ENCODE data around the gene CHMP6.

CHMP6 gene

GRCh38 chr17:80949451-80950421 is 41.9 kb upstream of the CHMP6 start:
- no peaks in the 10 kb centered on the region for H3K9me3 ChIP-seq (ENCODE audit: control insufficient read depth, low read length)
- H3K27me3 ChIP-seq (ENCODE audit: control insufficient read depth, insufficient read depth, low read length, poor library complexity, severe bottlenecking), result no peaks in the 10 kb centered on the region
- H3K4me1 ChIP-seq (ENCODE audit: control insufficient read depth, insufficient read depth, low read length), result no peaks in the 10 kb centered on the region
- H3K36me3 ChIP-seq (ENCODE audit: control insufficient read depth, insufficient read depth, low read length), result no peaks in the 10 kb centered on the region
- no peak overlapping the region for H3K27ac ChIP-seq (ENCODE audit: insufficient read depth, low read depth, low read length, poor library complexity, severe bottlenecking)
- 93% methylated on average over 44 of the region's 44 CpGs for WGBS, 2 experiments
- H3K4me3 ChIP-seq (ENCODE audit: insufficient read depth, low read depth, low read length), result no peak overlapping the region

GRCh38 chr17:80950466-80951120 is 41.0 kb upstream of the CHMP6 start:
- no peaks in the 10 kb centered on the region for H3K36me3 ChIP-seq (ENCODE audit: control insufficient read depth, insufficient read depth, low read length)
- H3K9me3 ChIP-seq (ENCODE audit: control insufficient read depth, low read length), result no peaks in the 10 kb centered on the region
- no peak overlapping the region for H3K4me3 ChIP-seq (ENCODE audit: insufficient read depth, low read depth, low read length)
- H3K4me1 ChIP-seq (ENCODE audit: control insufficient read depth, insufficient read depth, low read length), result no peaks in the 10 kb centered on the region
- 96% methylated on average over 17 of the region's 17 CpGs for WGBS, 2 experiments
- no peaks in the 10 kb centered on the region for H3K27me3 ChIP-seq (ENCODE audit: control insufficient read depth, insufficient read depth, low read length, poor library complexity, severe bottlenecking)
- H3K27ac ChIP-seq (ENCODE audit: insufficient read depth, low read depth, low read length, poor library complexity, severe bottlenecking), result no peak overlapping the region

- Histone ChIP-seq H3K36me3 (ENCODE audit: control insufficient read depth, insufficient read depth, low read length) (no peaks in the 10 kb centered on the region), H3K9me3 (ENCODE audit: control insufficient read depth, low read length) (no peaks in the 10 kb centered on the region), H3K4me1 (ENCODE audit: control insufficient read depth, insufficient read depth, low read length) (no peaks in the 10 kb centered on the region), H3K27me3 (ENCODE audit: control insufficient read depth, insufficient read depth, low read length, poor library complexity, severe bottlenecking) (no peaks in the 10 kb centered on the region), H3K27ac (ENCODE audit: insufficient read depth, low read depth, low read length, poor library complexity, severe bottlenecking) (no peak overlapping the region), H3K4me3 (ENCODE audit: insufficient read depth, low read depth, low read length) (no peak overlapping the region)
- 95% methylated on average over 38 of the region's 38 CpGs for WGBS, 2 experiments
These were observed 40.2 kb upstream of the CHMP6 start for GRCh38 chr17:80951121-80952090.

GRCh38 chr17:80952291-80952690 is 39.4 kb upstream of the CHMP6 start:
- H3K4me3 ChIP-seq (ENCODE audit: insufficient read depth, low read depth, low read length), result no peak overlapping the region
- H3K27ac ChIP-seq (ENCODE audit: insufficient read depth, low read depth, low read length, poor library complexity, severe bottlenecking), result no peak overlapping the region
- 93% methylated on average over 16 of the region's 16 CpGs for WGBS, 2 experiments
- no peaks in the 10 kb centered on the region for H3K36me3 ChIP-seq (ENCODE audit: control insufficient read depth, insufficient read depth, low read length)
- no peaks in the 10 kb centered on the region for H3K9me3 ChIP-seq (ENCODE audit: control insufficient read depth, low read length)
- H3K4me1 ChIP-seq (ENCODE audit: control insufficient read depth, insufficient read depth, low read length), result no peaks in the 10 kb centered on the region
- no peaks in the 10 kb centered on the region for H3K27me3 ChIP-seq (ENCODE audit: control insufficient read depth, insufficient read depth, low read length, poor library complexity, severe bottlenecking)

GRCh38 chr17:80953471-80954315 is 37.9 kb upstream of the CHMP6 start:
- H3K27me3 ChIP-seq (ENCODE audit: control insufficient read depth, insufficient read depth, low read length, poor library complexity, severe bottlenecking), result no peaks in the 10 kb centered on the region
- no peaks in the 10 kb centered on the region for H3K9me3 ChIP-seq (ENCODE audit: control insufficient read depth, low read length)
- H3K36me3 ChIP-seq (ENCODE audit: control insufficient read depth, insufficient read depth, low read length), result no peaks in the 10 kb centered on the region
- 94 to 95% methylated on average over 22 of the region's 22 CpGs for WGBS, 2 experiments
- no peaks in the 10 kb centered on the region for H3K4me1 ChIP-seq (ENCODE audit: control insufficient read depth, insufficient read depth, low read length)
- no peak overlapping the region for H3K27ac ChIP-seq (ENCODE audit: insufficient read depth, low read depth, low read length, poor library complexity, severe bottlenecking)
- no peak overlapping the region for H3K4me3 ChIP-seq (ENCODE audit: insufficient read depth, low read depth, low read length)

GRCh38 chr17:80955078-80955477 is 36.6 kb upstream of the CHMP6 start:
- no peaks in the 10 kb centered on the region for H3K36me3 ChIP-seq (ENCODE audit: control insufficient read depth, insufficient read depth, low read length)
- no peaks in the 10 kb centered on the region for H3K9me3 ChIP-seq (ENCODE audit: control insufficient read depth, low read length)
- H3K27ac ChIP-seq (ENCODE audit: insufficient read depth, low read depth, low read length, poor library complexity, severe bottlenecking), result no peak overlapping the region
- 99% methylated on average over 5 of the region's 5 CpGs for WGBS, 2 experiments
- H3K4me3 ChIP-seq (ENCODE audit: insufficient read depth, low read depth, low read length), result no peak overlapping the region
- H3K27me3 ChIP-seq (ENCODE audit: control insufficient read depth, insufficient read depth, low read length, poor library complexity, severe bottlenecking), result no peaks in the 10 kb centered on the region
- peaks cover 4% of the 10 kb centered on the region for H3K4me1 ChIP-seq (ENCODE audit: control insufficient read depth, insufficient read depth, low read length)

- H3K27ac ChIP-seq (ENCODE audit: insufficient read depth, low read depth, low read length, poor library complexity, severe bottlenecking), result no peak overlapping the region
- H3K9me3 ChIP-seq (ENCODE audit: control insufficient read depth, low read length), result no peaks in the 10 kb centered on the region
- no peaks in the 10 kb centered on the region for H3K36me3 ChIP-seq (ENCODE audit: control insufficient read depth, insufficient read depth, low read length)
- no peaks in the 10 kb centered on the region for H3K27me3 ChIP-seq (ENCODE audit: control insufficient read depth, insufficient read depth, low read length, poor library complexity, severe bottlenecking)
- H3K4me1 ChIP-seq (ENCODE audit: control insufficient read depth, insufficient read depth, low read length), result peaks cover 4% of the 10 kb centered on the region
- 92 to 94% methylated on average over 16 of the region's 16 CpGs for WGBS, 2 experiments
- no peak overlapping the region for H3K4me3 ChIP-seq (ENCODE audit: insufficient read depth, low read depth, low read length)
These were observed 35.9 kb upstream of the CHMP6 start for GRCh38 chr17:80955671-80956280.

DNA sequence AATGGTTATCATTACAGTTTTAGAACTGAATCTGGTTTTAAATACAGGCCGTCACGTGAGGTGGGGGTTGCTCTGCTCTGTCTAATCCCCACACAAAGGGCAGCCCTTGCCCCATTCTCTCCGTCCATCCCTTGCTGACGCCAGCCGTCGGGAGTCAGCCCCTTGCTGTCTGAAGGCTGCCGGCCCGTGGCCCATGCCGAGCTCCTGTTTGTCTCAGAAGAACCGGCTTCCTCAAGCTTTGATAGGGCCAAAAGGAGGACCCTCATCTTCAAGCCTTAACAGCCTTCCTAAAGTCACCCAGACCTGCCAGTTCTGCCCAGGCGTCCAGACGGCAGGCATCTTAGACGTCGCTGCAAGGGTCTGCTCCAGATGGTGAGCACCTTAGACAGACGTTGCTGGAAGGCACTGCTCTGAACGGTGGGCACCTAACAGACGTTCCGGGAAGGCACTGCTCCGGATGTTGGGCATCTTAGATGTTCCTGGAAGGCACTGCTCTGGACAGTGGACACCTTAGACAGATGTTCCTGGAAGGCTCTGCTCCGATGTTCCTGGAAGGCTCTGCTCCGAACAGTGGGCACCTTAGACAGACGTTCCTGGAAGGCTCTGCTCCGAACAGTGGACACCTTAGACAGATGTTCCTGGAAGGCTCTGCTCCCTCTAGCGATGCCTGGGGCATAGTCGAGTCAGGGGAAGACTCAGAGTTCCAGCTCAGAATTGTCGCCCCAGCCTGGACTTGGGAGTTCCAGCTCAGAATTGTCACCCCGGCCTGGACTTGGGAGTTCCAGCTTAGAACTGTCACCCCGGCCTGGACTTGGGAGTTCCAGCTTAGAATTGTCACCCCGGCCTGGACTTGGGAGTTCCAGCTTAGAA is 35.1 kb upstream of the CHMP6 start:
- no peaks in the 10 kb centered on the region for H3K27me3 ChIP-seq (ENCODE audit: control insufficient read depth, insufficient read depth, low read length, poor library complexity, severe bottlenecking)
- WGBS, 2 experiments, result 73 to 74% methylated on average over 27 of the region's 29 CpGs
- no peaks in the 10 kb centered on the region for H3K36me3 ChIP-seq (ENCODE audit: control insufficient read depth, insufficient read depth, low read length)
- no peak overlapping the region for H3K27ac ChIP-seq (ENCODE audit: insufficient read depth, low read depth, low read length, poor library complexity, severe bottlenecking)
- peaks cover 4% of the 10 kb centered on the region for H3K4me1 ChIP-seq (ENCODE audit: control insufficient read depth, insufficient read depth, low read length)
- H3K9me3 ChIP-seq (ENCODE audit: control insufficient read depth, low read length), result no peaks in the 10 kb centered on the region
- no peak overlapping the region for H3K4me3 ChIP-seq (ENCODE audit: insufficient read depth, low read depth, low read length)

Measured in ectodermal cell (in vitro differentiated cells).